ENCODE measurements around the gene ACSL3.
"Not testable (repeated sequence)": the region's sequence is repeated elsewhere in the genome, so short reads cannot be mapped to it uniquely, and the experiment has no call there.

The ACSL3 gene

GRCh38 chr2:222854773-222855700, 5.8 kb upstream of the ACSL3 start:
- no peak for DNase-seq

GRCh38 chr2:222859786-222860612, 837 bp upstream of the ACSL3 start:
- peak; percentile 24 for DNase-seq

DNA sequence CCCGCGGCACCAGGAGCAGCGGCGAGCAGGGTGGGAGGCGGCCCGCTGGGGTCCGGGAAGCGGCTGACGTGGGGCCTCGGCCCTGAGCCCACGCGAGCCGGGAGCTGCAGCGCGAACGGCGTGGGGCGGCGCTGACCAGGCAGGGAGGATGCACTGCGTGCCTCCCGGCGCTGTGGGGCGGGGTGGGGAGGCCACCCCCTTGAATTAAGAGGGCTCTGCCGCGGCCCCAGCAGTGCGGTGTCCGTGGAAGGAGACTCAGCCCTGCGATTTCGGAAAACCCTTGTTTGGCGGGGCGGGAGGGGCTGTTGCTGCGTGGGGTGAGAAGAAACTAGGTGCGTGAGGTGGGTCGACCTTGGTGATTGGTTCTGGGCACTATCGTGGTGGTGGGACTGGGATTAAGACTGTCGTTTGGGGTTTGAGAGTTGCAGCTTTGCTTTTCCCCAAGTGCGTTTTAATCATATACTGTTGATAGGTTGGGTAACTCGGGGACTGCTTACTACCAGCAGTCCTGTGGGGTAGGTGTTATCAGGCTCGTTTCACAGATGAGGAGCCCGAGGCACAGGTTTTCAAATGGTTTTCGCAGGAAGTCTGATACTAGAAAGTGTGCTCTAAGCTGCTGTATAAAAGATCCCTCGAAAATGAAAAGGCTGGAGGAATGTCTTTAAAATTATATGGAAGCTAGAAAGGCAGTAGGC, 722 bp downstream of the ACSL3 start:
- DNase-seq = no peak

- DNase-seq = no peak
Measured at GRCh38 chr2:222862106-222862908, 1.5 kb downstream of the ACSL3 start.

DNA sequence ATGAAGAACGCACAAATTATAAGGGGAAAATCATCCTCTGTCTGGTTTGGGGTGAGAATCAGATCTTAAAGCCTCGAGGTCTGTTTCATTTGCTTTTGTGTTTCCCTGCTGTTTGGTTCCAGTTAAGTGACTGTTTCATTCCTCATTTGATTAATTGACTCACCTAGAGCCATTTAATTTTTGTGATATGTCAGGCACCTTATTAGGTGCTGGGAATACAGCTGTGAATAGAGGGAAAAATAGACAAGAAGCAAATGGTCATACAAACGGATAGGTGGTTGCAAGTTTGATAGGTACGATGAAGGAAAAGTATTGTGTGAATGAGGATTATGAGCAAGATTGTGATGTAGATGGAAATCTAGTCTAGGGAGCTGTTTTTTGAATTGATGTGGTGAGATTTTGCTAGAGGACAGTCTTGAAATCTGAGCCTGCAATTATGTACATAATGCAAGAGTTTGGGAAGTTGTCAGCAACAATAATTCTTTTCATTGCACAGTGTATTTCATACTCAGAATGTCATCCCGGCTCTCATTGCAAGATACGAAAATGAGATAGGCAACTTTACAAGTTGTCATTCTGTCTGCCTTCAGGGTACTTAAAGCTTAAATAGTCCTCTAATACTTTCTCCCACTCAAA, 2.2 kb downstream of the ACSL3 start:
- DNase-seq = no peak

- DNase-seq = no peak
Measured at GRCh38 chr2:222864296-222864695, 3.5 kb downstream of the ACSL3 start.

GRCh38 chr2:222865301-222865700, 4.5 kb downstream of the ACSL3 start:
- no peak for DNase-seq

DNA sequence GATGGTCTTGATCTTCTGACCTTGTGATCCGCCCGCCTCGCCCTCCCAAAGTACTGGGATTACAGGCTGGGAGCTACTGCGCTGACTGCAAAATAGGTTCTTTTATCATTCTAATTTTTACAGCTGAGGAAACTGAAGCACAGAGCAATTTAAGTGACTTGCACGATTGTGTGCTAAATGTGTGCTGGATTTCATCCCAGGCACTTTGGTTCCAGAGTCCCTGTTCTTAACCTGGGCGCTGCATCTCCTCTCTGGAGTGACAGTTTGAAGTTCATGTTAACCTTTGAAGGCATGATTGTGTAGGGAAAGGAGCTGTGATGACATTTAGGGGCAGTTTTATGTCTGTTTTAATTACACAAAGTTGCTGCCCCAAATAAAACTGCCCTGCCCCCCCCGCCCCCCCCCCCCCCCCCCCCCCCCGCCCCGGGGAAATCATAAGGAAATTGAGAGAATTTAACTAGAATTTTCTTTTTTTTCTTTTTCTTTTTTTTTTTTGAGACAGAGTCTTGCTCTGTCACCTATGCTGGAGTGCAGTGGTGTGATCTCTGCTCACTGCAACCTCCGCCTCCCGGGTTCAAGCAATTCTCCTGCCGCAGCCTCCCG, 5.6 kb downstream of the ACSL3 start:
- no peak for DNase-seq

DNA sequence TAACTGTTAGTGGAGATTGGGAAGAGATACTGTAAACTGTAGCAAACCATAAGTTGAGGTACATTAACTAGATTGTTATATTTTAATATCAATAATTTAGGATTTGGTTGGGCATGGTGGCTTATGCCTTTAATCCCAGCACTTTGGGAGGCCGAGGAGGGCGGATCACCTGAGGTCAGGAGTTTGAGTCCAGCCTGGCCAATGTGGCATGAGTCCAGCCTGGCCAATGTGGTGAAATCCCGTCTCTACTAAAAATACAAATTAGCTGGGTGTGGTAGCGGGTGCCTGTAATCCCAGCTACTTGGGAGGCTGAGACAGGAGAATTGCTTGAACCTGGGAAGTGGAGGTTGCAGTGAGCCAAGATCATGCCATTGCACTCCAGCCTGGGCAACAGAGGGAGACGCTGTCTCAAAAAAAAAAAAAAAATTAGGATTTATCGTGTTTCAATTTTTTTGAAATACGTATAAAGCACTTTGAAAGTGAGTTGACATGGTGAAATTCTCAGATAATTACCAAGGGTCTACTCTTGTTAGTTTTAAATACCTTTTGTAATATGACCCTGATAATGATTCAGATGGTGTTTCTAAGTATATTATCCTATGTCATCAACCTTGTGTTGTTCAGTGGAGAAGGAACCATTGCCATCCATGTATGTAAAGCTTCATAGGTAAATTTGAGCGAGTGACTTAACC, 7.9 kb downstream of the ACSL3 start:
- not testable (repeated sequence) for DNase-seq

DNA sequence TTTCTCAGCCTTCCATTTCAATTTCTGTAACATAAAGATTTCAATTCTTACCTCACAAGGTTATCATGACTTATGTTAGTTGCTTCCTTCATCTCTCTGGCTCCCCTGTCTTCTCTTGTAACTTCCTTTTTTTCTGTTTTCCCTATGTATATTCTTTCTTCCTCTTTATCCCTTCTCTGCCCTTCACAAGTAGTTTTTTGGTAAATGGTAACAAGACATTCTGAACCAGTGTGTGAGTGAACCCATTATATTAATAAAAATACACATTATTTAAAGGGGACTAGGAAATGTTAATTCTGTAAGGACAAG, 8.4 kb downstream of the ACSL3 start:
- no peak for DNase-seq

DNA sequence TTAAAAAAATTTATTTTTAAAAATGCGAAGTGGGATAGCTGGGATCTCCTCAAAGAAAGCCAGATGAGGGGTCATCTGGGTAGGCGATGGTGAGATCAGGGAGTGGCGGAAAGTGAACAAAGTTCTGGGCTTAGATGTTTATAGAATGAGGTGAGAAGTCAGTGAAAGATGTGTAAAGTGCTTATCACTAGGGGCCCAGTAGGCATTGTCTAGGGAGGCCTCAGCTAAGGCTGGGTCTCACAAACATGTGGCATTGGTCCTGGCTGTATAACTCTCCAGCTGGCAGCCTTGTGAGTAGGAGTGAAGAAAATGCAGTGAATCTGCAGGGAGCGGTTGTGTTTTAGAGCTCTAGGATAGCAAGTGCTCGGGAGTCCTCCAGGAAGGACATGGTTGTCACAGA, 10.5 kb downstream of the ACSL3 start:
- DNase-seq = no peak

- no peak for DNase-seq
Measured at GRCh38 chr2:222872551-222872950, 11.7 kb downstream of the ACSL3 start.

GRCh38 chr2:222875482-222875881, 14.6 kb downstream of the ACSL3 start:
- no peak for DNase-seq

GRCh38 chr2:222876947-222877346, 16.1 kb downstream of the ACSL3 start:
- DNase-seq = no peak

- DNase-seq = no peak
Measured at GRCh38 chr2:222877556-222878300, 16.9 kb downstream of the ACSL3 start.

DNA sequence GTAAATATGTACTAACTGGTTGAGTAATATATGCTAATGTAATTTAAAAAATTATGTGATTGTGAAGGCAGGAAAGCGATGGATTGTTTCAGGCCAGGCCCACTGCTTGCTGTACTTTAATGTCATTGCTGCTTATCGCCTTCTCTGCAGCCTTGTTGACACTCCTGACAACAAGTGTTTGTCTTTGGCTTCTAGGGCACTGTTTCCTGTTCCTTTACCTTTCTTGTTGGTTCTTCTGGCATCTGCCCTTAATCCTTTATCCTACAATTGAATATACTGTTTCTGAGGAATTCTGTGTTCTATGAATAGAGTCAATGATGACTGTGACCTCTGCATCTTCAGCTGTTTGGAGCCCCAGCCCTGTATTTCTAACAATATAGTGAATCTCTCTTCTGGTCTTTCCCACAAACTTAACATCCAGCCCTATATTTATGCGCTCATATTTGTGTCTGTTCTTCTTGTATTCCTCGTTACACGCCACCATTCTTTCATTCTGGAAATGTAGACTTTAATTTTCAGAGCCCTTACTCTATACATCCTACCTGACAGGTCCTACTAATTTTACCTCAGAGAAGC, 17.6 kb downstream of the ACSL3 start:
- DNase-seq = no peak

- no peak for DNase-seq
Measured at GRCh38 chr2:222878877-222879603, 18.2 kb downstream of the ACSL3 start.

- no peak for DNase-seq
Measured at GRCh38 chr2:222879604-222879933, 18.7 kb downstream of the ACSL3 start.

DNA sequence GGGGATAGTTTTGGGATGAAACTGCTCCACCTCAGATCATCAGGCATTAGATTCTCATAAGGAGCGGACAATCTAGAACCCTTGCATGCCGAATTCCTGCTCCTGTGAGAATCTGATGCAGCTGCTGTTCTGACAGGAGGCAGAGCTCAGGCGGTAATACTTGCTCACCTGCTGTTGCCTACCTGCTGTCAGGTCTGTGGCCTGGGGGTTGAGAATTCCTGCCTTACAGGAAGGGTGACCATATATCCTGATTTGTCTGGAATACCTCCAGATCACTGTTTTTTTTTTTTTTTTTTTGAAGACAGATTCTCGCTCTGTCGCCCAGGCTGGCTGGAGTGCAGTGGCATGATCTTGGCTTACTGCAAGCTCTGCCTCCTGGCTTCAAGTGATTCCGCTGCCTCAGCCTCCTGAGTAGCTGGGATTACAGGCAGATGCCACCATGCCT, 21.7 kb downstream of the ACSL3 start:
- DNase-seq = no peak
